Upper lobe of left lung (tissue), 6 donors: Measurements from ENCODE around the gene KIAA0232. TPM values are rescaled to one million over a fixed set of nuclear protein-coding genes. Genes with fewer than 3 reads are reported as not detected.
"Not testable (repeated sequence)": the region's sequence is repeated elsewhere in the genome, so short reads cannot be mapped to it uniquely, and the experiment has no call there.

ENCODE experiments used
- ATAC-seq, 2 donors: fragments of 200-7000 bp; cut with Tn5 transposase; one replicate each; pipeline ENCODE4 v1.9.1; 2022; ENCODE audit warnings: mild to moderate bottlenecking in 2 of 2, moderate library complexity in 2 of 2; ENCODE audit not compliant: low FRiP score in 2 of 2
- DNase-seq, 2 donors: peaks; one replicate each; pipeline ENCODE4 v3.0.0-alpha.2; 2019 to 2020
- H3K27ac ChIP-seq, 4 donors: fragments of 200-600 bp; sonication (generic); one replicate each; pipeline ENCODE4 v1.5.1; 2016 to 2019
- H3K27me3 ChIP-seq, 4 donors: fragments of 200-600 bp; sonication (generic); one replicate each; pipeline ENCODE4 v1.5.1; 2017 to 2019
- H3K36me3 ChIP-seq, 4 donors: fragments of 200-600 bp; sonication (generic); one replicate each; pipeline ENCODE4 v1.5.1; 2016 to 2019
- H3K4me1 ChIP-seq, 4 donors: fragments of 200-600 bp; sonication (generic); one replicate each; pipeline ENCODE4 v1.5.1; 2018 to 2019
- H3K4me3 ChIP-seq, 4 donors: fragments of 200-600 bp; sonication (generic); one replicate each; pipeline ENCODE4 v1.5.1; 2017 to 2019; ENCODE audit warnings: mild to moderate bottlenecking in 2 of 4, moderate library complexity in 1 of 4
- H3K9me3 ChIP-seq, 4 donors: fragments of 200-600 bp; sonication (generic); one replicate each; pipeline ENCODE4 v1.5.1; 2018 to 2019
- CTCF ChIP-seq, 6 experiments: fragments of 450-650 bp in 4 of 6; fragments of 200-600 bp in 2 of 6; sonication (generic) in 2 of 6; IDR thresholded peaks; one replicate each; pipeline ENCODE4 v1.5.1; 2016 to 2019; ENCODE audit warnings: antibody characterized with exemption in 6 of 6
- EP300 ChIP-seq, 4 donors: sonication (generic); formaldehyde crosslinking; IDR thresholded peaks; one replicate each; pipeline ENCODE4 v1.5.1; 2017; ENCODE audit warnings: antibody characterized with exemption in 4 of 4, control low read depth in 2 of 4
- POLR2A ChIP-seq, 4 donors: fragments of 450-650 bp; IDR thresholded peaks; one replicate each; pipeline ENCODE4 v1.5.1; 2016 to 2017; ENCODE audit warnings: antibody characterized with exemption in 4 of 4, mild to moderate bottlenecking in 2 of 4
- POLR2AphosphoS5 ChIP-seq, 2 donors: sonication (generic); formaldehyde crosslinking; IDR thresholded peaks; one replicate each; pipeline ENCODE4 v1.5.1; 2017; ENCODE audit warnings: antibody characterized with exemption in 2 of 2
- WGBS, 2 donors: methylation state at CpG; one replicate each; pipeline ENCODE4 v1.1.5; 2017 to 2018; 5-methylcytosine and 5-hydroxymethylcytosine counted together
- total RNA-seq, 6 donors: library from RNA; depleted of rRNA in 4 of 6; stranded (reverse); fragments of >200 nt in 4 of 6; gene quantifications; one replicate each; pipeline versions ENCODE4 v1.1.0 to v1.2.1, GENCODE V29; 2016 to 2021
- donor health status: DM: no; HTN: no; CAD: no; lungs with moderate emphysema.
- donor health status: DM: no; HTN: yes; CAD: no; lungs with severe emphysema.

Gene KIAA0232
- total RNA-seq, 6 donors from 2014 or later, result 22.6 to 45.0 (median 24.4) TPM

- Histone ChIP-seq H3K4me1 (peaks cover 21 to 37% (median 28%) of the 10 kb centered on the region in 4 donors), H3K36me3 (peaks cover 0 to 6% (median under 1%) of the 10 kb centered on the region in 4 donors), H3K27ac (peak overlapping the region; percentile 33 to 71 (median 58)), H3K4me3 (no peak overlapping the region), H3K27me3 (no peaks in the 10 kb centered on the region), H3K9me3 (peaks cover 0 to 4% (median 0%) of the 10 kb centered on the region in 4 donors)
- TF ChIP-seq CTCF (IDR thresholded peaks at IDR 0.05) (no peak), POLR2A (IDR thresholded peaks at IDR 0.05) (no peak)
- ATAC-seq (no peak), DNase-seq (no peak)
- 76 to 90% methylated on average over 11 to 15 of the region's 15 CpGs for WGBS, 2 donors
Observed at GRCh38 chr4:6888506-6889071, 106.1 kb downstream of the KIAA0232 start.

- DNase-seq, result peak in 1 of 2 donors; percentile 70
- no peak for TF ChIP-seq POLR2A (IDR thresholded peaks at IDR 0.05)
- Histone ChIP-seq H3K4me3 (no peak overlapping the region), H3K9me3 (peaks cover 0 to 4% (median 0%) of the 10 kb centered on the region in 4 donors), H3K27ac (no peak overlapping the region), H3K27me3 (no peaks in the 10 kb centered on the region), H3K36me3 (peaks cover 0 to 2% (median 0%) of the 10 kb centered on the region in 4 donors), H3K4me1 (peaks cover 21 to 37% (median 28%) of the 10 kb centered on the region in 4 donors)
- 87 to 95% methylated on average over 4 to 37 of the region's 37 CpGs for WGBS, 2 donors
- ATAC-seq, result no peak
Observed at GRCh38 chr4:6889101-6889735, 106.7 kb downstream of the KIAA0232 start.

GRCh38 chr4:6889736-6890324 lies 107.3 kb downstream of the KIAA0232 start:
- no peak for DNase-seq
- no peak for TF ChIP-seq POLR2A (IDR thresholded peaks at IDR 0.05)
- TF ChIP-seq EP300 (IDR thresholded peaks at IDR 0.05), result no peak
- Histone ChIP-seq H3K4me3 (no peak overlapping the region), H3K27me3 (no peaks in the 10 kb centered on the region), H3K4me1 (peaks cover 21 to 37% (median 28%) of the 10 kb centered on the region in 4 donors), H3K27ac (no peak overlapping the region), H3K36me3 (no peaks in the 10 kb centered on the region), H3K9me3 (peaks cover 0 to 4% (median 0%) of the 10 kb centered on the region in 4 donors)
- WGBS, 2 donors, result 86 to 87% methylated on average over 9 to 15 of the region's 15 CpGs
- no peak for ATAC-seq

GRCh38 chr4:6890358-6890757 lies 107.8 kb downstream of the KIAA0232 start:
- ATAC-seq (no peak), DNase-seq (no peak)
- no peak overlapping the region for H3K27ac ChIP-seq
- TF ChIP-seq EP300 (IDR thresholded peaks at IDR 0.05) (no peak), POLR2A (IDR thresholded peaks at IDR 0.05) (no peak), CTCF (IDR thresholded peaks at IDR 0.05) (no peak), POLR2AphosphoS5 (IDR thresholded peaks at IDR 0.05) (no peak)
- no peak overlapping the region for H3K4me3 ChIP-seq
- WGBS, 2 donors, result 96% methylated on average over 3 of the region's 3 CpGs
- no peaks in the 10 kb centered on the region for H3K27me3 ChIP-seq
- peaks cover 0 to 4% (median 0%) of the 10 kb centered on the region in 4 donors for H3K9me3 ChIP-seq
- H3K36me3 ChIP-seq, result no peaks in the 10 kb centered on the region
- H3K4me1 ChIP-seq, result peaks cover 21 to 37% (median 28%) of the 10 kb centered on the region in 4 donors

- peak overlapping the region in 3 of 4 donors; percentile 76 to 83 (median 82) for H3K27ac ChIP-seq
- peaks cover 21 to 32% (median 26%) of the 10 kb centered on the region in 4 donors for H3K4me1 ChIP-seq
- DNase-seq, ATAC-seq, H3K27me3 ChIP-seq, H3K9me3 ChIP-seq, H3K36me3 ChIP-seq, H3K4me3 ChIP-seq: not testable (repeated sequence)
- WGBS, 2 donors, result 93 to 96% methylated on average over 9 of the region's 9 CpGs
Observed at GRCh38 chr4:6890971-6891370, 108.4 kb downstream of the KIAA0232 start.

- peaks cover 0 to 4% (median 0%) of the 10 kb centered on the region in 4 donors for H3K9me3 ChIP-seq
- WGBS, 2 donors, result 65 to 68% methylated on average over 6 to 10 of the region's 10 CpGs
- no peaks in the 10 kb centered on the region for H3K36me3 ChIP-seq
- peaks cover 18 to 26% (median 21%) of the 10 kb centered on the region in 4 donors for H3K4me1 ChIP-seq
- H3K27ac ChIP-seq, result peak overlapping the region; percentile 67 to 83 (median 79)
- H3K4me3 ChIP-seq, result peak overlapping the region in 2 of 4 donors; percentile 10 to 22
- H3K27me3 ChIP-seq, result no peaks in the 10 kb centered on the region
- TF ChIP-seq POLR2AphosphoS5 (IDR thresholded peaks at IDR 0.05) (no peak), EP300 (IDR thresholded peaks at IDR 0.05) (no peak), CTCF (IDR thresholded peaks at IDR 0.05) (no peak), POLR2A (IDR thresholded peaks at IDR 0.05) (no peak)
- DNase-seq, result no peak
- peak; percentile 9 to 50 for ATAC-seq
Observed at GRCh38 chr4:6891436-6892170, 109.1 kb downstream of the KIAA0232 start.
